ENCODE data around the gene CEP89. TPM values are rescaled to one million over a fixed set of nuclear protein-coding genes. Genes with fewer than 3 reads are reported as not detected.
"Not testable (repeated sequence)": the region's sequence is repeated elsewhere in the genome, so short reads cannot be mapped to it uniquely, and the experiment has no call there.

Gene CEP89
- total RNA-seq, 2 experiments from 2014 or later: 18.7 to 25.9 TPM

- Mint-ChIP-seq H3K4me1 (no peaks in the 10 kb centered on the region), H3K27ac (no peak overlapping the region), H3K9me3 (peaks cover 5% of the 10 kb centered on the region), H3K27me3 (no peaks in the 10 kb centered on the region), H3K4me3 (no peak overlapping the region), H3K36me3 (ENCODE audit: low read depth) (peaks cover 26% of the 10 kb centered on the region)
- no peak for DNase-seq
- CTCF ChIA-PET: interaction anchor here (0.5 kb wide), 1 partner anchor 377 kb away, joined by 3 read pairs; no protein-coding TSS in a partner anchor
- POLR2A ChIA-PET: no interaction called here
These were observed 63.0 kb downstream of the CEP89 start for GRCh38 chr19:32908641-32909190.

DNA sequence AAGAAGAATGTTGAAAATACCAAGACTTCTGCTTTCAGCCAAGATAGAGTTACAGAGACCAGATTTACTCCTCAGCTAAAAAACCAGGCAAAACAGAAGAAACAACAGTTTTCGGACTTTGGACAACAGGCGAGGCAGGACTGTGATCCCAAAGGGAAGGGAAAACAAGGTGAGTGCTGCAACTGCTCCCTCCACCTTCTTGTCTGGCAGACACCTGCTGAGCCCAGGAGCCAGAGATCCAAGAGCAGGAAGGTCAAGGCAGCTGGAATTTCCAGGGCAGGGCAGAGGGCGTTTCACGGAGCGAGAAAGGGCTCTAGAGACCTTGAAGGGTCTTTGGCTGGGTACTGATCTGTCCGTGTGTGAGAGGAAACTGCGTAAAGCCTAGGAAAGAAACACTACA lies 69.3 kb downstream of the CEP89 start:
- peaks cover 5% of the 10 kb centered on the region for H3K9me3 Mint-ChIP-seq
- DNase-seq: no peak
- H3K27me3 Mint-ChIP-seq: no peaks in the 10 kb centered on the region
- ChIA-PET CTCF (no interaction called here), POLR2A (no interaction called here)
- no peak overlapping the region for H3K27ac Mint-ChIP-seq
- no peak overlapping the region for H3K4me3 Mint-ChIP-seq
- peaks cover 24% of the 10 kb centered on the region for H3K36me3 Mint-ChIP-seq (ENCODE audit: low read depth)
- no peaks in the 10 kb centered on the region for H3K4me1 Mint-ChIP-seq

DNA sequence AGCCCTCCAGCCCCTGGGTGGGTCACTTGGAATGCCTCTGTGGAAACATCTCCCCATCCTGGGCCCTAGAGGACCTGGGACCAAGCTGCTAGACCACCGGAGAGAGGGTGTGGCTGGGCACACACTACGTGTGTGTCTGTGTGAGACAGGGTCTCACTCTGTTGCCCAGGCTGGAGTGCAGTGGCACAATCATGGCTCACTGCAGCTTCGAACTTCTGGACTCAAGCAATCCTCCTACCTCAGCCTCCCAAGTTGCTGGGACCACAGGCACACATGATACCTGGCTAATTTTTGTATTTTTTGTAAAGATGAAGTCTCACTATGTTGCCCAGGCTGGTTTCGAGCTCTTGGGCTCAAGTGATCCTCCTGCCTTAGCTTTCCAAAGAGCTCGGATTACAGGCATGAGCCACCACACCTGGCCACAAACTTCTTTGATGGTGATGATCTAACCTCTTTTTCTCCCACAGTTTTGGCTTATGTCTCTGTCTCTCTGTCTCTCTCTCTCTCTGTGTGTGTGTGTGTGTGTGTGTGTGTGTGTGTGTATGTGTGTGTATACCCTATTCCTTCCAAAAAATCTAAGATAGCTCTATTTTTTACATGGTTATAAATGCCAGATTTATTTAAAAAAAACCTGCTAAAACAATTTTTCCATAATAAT lies 70.1 kb downstream of the CEP89 start:
- Mint-ChIP-seq H3K4me3 (no peak overlapping the region), H3K36me3 (ENCODE audit: low read depth) (peaks cover 21% of the 10 kb centered on the region), H3K9me3 (peaks cover 6% of the 10 kb centered on the region), H3K27ac (no peak overlapping the region), H3K4me1 (no peaks in the 10 kb centered on the region), H3K27me3 (no peaks in the 10 kb centered on the region)
- DNase-seq: no peak
- ChIA-PET POLR2A (no interaction called here), CTCF (no interaction called here)

GRCh38 chr19:32896516-32897214 lies 75.1 kb downstream of the CEP89 start:
- Mint-ChIP-seq H3K27me3 (no peaks in the 10 kb centered on the region), H3K27ac (no peak overlapping the region), H3K4me3 (no peak overlapping the region), H3K9me3 (peaks cover 16% of the 10 kb centered on the region), H3K4me1 (peaks cover 6% of the 10 kb centered on the region), H3K36me3 (ENCODE audit: low read depth) (peaks cover 37% of the 10 kb centered on the region)
- DNase-seq: no peak
- CTCF ChIA-PET: interaction anchor here (0.6 kb wide), 1 partner anchor 32 kb away, joined by 5 read pairs; no protein-coding TSS in a partner anchor
- POLR2A ChIA-PET: no interaction called here

- Mint-ChIP-seq H3K4me3 (no peak overlapping the region), H3K36me3 (ENCODE audit: low read depth) (peaks cover 45% of the 10 kb centered on the region), H3K27me3 (no peaks in the 10 kb centered on the region), H3K9me3 (peaks cover 21% of the 10 kb centered on the region), H3K27ac (no peak overlapping the region), H3K4me1 (peaks cover 6% of the 10 kb centered on the region)
- ChIA-PET POLR2A (no interaction called here), CTCF (interaction anchor here (0.8 kb wide), 1 partner anchor 29 kb away, joined by 3 read pairs; no protein-coding TSS in a partner anchor)
- DNase-seq: no peak
These were observed 76.4 kb downstream of the CEP89 start for GRCh38 chr19:32895384-32895783.

DNA sequence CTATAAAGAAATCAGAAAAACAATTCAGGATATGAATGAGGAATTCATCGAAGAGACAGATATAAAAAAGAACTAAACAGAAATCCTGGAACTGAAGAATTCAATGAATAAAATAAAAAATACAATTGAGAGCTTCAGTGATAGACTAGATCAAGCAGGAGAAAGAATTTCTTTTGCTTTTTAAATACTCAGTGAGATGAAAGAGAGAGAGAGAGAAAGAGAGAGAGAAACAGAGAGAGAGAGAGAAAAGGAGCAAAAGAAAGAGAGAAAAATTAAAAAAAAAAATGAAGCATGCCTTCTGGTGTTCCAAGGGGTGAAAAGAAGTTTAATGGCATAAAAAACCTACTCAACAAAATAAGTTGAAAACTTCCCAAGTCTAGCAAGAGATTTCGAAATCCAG lies 80.1 kb downstream of the CEP89 start:
- no peak for DNase-seq
- Mint-ChIP-seq H3K27ac (no peak overlapping the region), H3K9me3 (peaks cover 19% of the 10 kb centered on the region), H3K4me3 (no peak overlapping the region), H3K36me3 (ENCODE audit: low read depth) (peaks cover 41% of the 10 kb centered on the region), H3K4me1 (peaks cover 6% of the 10 kb centered on the region), H3K27me3 (no peaks in the 10 kb centered on the region)
- ChIA-PET POLR2A (no interaction called here), CTCF (no interaction called here)

GRCh38 chr19:32890841-32891240 lies 80.9 kb downstream of the CEP89 start:
- no peak overlapping the region for H3K4me3 Mint-ChIP-seq
- H3K27me3 Mint-ChIP-seq: no peaks in the 10 kb centered on the region
- ChIA-PET CTCF (interaction anchor here (0.5 kb wide), 1 partner anchor 97 kb away, joined by 3 read pairs; no protein-coding TSS in a partner anchor), POLR2A (no interaction called here)
- no peak overlapping the region for H3K27ac Mint-ChIP-seq
- no peak for DNase-seq
- H3K4me1 Mint-ChIP-seq: peaks cover 6% of the 10 kb centered on the region
- H3K9me3 Mint-ChIP-seq: peaks cover 19% of the 10 kb centered on the region
- peaks cover 41% of the 10 kb centered on the region for H3K36me3 Mint-ChIP-seq (ENCODE audit: low read depth)

- Mint-ChIP-seq H3K4me3 (no peak overlapping the region), H3K36me3 (ENCODE audit: low read depth) (peaks cover 40% of the 10 kb centered on the region), H3K27me3 (no peaks in the 10 kb centered on the region), H3K27ac (no peak overlapping the region), H3K9me3 (peaks cover 19% of the 10 kb centered on the region), H3K4me1 (peaks cover 4% of the 10 kb centered on the region)
- POLR2A ChIA-PET: no interaction called here
- DNase-seq: no peak
- CTCF ChIA-PET: no interaction called here
These were observed 81.4 kb downstream of the CEP89 start for GRCh38 chr19:32890326-32890725.

GRCh38 chr19:32889137-32889934 lies 82.4 kb downstream of the CEP89 start:
- CTCF ChIA-PET: no interaction called here
- Mint-ChIP-seq H3K27me3 (no peaks in the 10 kb centered on the region), H3K27ac (no peak overlapping the region), H3K36me3 (ENCODE audit: low read depth) (peaks cover 33% of the 10 kb centered on the region), H3K4me1 (no peaks in the 10 kb centered on the region), H3K9me3 (peaks cover 19% of the 10 kb centered on the region), H3K4me3 (no peak overlapping the region)
- POLR2A ChIA-PET: no interaction called here
- DNase-seq: no peak

DNA sequence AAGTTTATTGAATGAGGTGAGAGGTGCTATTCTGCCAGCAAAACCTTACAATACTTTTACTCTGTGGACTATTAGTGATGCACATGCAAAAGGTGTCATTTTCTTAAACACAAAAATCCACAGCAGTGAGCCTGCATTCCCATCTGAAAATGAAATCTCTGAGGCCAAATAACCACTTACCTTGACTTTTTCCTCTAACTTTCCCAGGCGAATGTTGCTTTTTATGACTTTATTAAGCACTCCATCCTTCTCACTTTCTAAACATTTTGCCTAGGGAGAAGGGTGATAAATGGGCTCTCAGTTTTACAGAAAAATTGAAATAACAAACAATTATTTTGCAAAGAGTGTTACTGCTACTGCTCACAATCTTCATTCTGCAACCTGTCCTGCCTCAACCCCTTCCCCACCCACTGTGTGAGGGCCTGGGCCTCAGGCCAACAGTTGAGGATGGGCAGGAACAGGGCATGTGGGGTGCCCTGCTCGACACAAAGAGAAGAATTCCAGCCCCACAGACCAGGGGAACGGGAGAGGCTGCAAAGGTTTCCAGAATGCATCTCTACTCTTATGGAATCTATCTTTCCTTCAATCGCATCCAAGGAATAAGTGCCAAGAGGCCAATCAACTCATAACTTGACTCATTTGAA lies 84.1 kb downstream of the CEP89 start:
- ChIA-PET POLR2A (no interaction called here), CTCF (no interaction called here)
- no peak for DNase-seq
- Mint-ChIP-seq H3K27ac (no peak overlapping the region), H3K27me3 (no peaks in the 10 kb centered on the region), H3K36me3 (ENCODE audit: low read depth) (peaks cover 21% of the 10 kb centered on the region), H3K9me3 (peaks cover 10% of the 10 kb centered on the region), H3K4me1 (no peaks in the 10 kb centered on the region), H3K4me3 (no peak overlapping the region)

GRCh38 chr19:32886241-32886640 lies 85.5 kb downstream of the CEP89 start:
- H3K36me3 Mint-ChIP-seq (ENCODE audit: low read depth): peaks cover 11% of the 10 kb centered on the region
- no peak for DNase-seq
- POLR2A ChIA-PET: no interaction called here
- H3K4me3 Mint-ChIP-seq: no peak overlapping the region
- CTCF ChIA-PET: no interaction called here
- no peaks in the 10 kb centered on the region for H3K4me1 Mint-ChIP-seq
- no peak overlapping the region for H3K27ac Mint-ChIP-seq
- no peaks in the 10 kb centered on the region for H3K27me3 Mint-ChIP-seq
- peaks cover 2% of the 10 kb centered on the region for H3K9me3 Mint-ChIP-seq

- H3K36me3 Mint-ChIP-seq (ENCODE audit: low read depth); H3K4me1 Mint-ChIP-seq; CTCF ChIA-PET; H3K27me3 Mint-ChIP-seq; H3K9me3 Mint-ChIP-seq; H3K4me3 Mint-ChIP-seq; H3K27ac Mint-ChIP-seq; POLR2A ChIA-PET; DNase-seq: not testable (repeated sequence)
These were observed 86.5 kb downstream of the CEP89 start for GRCh38 chr19:32885255-32885654.

DNA sequence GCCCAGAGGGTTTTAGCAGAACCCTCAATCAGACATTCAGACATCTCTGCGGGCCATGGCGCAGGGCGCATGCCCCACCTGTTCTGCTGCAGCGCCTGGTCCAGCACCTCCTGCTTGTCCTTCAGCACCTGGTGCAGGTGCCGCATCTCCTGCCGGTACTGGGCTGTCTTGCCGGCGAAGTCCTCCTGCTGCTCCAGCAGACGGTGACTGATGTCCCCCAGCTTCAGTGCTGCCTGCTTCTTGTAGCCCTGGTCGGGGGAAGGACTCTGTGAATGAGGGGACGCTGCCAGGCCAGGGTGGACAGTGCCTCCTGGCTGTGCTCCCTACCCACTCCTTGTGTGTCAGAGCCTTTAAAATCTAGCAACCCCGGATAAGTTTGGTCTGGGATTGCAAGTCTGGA lies 90.0 kb downstream of the CEP89 start:
- Mint-ChIP-seq H3K27ac (no peak overlapping the region), H3K4me1 (peaks cover 1% of the 10 kb centered on the region)
- CTCF ChIA-PET: no interaction called here

More for the DNA sequence above, 90.0 kb downstream of the CEP89 start:
- no peaks in the 10 kb centered on the region for H3K27me3 Mint-ChIP-seq
- POLR2A ChIA-PET: no interaction called here
- DNase-seq: no peak
- no peak overlapping the region for H3K4me3 Mint-ChIP-seq
- no peaks in the 10 kb centered on the region for H3K9me3 Mint-ChIP-seq
- H3K36me3 Mint-ChIP-seq (ENCODE audit: low read depth): no peaks in the 10 kb centered on the region
